ENCODE results near the gene KCNJ9. TPM values are rescaled to one million over a fixed set of nuclear protein-coding genes. Genes with fewer than 3 reads are reported as not detected.

KCNJ9 gene
- total RNA-seq, 1 experiment from 2014 or later, result 0.09 TPM

DNA sequence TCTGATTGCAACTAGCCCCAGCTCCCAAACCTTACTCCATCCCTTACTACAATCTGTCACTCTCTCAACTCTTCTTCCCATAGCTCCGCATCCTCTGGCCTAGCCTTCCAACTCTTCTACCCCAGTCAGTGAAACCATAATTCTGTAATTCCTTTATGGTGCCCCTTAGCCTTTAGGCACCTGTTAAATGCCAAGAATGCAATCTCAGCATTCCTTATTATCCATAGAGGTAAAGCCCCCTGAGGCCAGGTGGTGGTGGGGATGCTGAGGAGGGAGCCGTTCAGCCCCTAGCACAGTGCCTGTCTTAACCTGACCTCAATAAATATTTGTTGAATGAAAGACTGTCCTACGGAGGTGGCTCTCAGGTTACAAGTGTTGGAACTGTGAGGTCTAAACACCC, 48.2 kb downstream of the KCNJ9 start:
- TF ChIP-seq, protein P1, sequence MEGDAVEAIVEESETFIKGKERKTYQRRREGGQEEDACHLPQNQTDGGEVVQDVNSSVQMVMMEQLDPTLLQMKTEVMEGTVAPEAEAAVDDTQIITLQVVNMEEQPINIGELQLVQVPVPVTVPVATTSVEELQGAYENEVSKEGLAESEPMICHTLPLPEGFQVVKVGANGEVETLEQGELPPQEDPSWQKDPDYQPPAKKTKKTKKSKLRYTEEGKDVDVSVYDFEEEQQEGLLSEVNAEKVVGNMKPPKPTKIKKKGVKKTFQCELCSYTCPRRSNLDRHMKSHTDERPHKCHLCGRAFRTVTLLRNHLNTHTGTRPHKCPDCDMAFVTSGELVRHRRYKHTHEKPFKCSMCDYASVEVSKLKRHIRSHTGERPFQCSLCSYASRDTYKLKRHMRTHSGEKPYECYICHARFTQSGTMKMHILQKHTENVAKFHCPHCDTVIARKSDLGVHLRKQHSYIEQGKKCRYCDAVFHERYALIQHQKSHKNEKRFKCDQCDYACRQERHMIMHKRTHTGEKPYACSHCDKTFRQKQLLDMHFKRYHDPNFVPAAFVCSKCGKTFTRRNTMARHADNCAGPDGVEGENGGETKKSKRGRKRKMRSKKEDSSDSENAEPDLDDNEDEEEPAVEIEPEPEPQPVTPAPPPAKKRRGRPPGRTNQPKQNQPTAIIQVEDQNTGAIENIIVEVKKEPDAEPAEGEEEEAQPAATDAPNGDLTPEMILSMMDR (conservative IDR thresholded peaks at IDR 0.05), result no peak
- Histone ChIP-seq H3K27ac (ENCODE audit: insufficient read length, low read depth, low read length) (no peak overlapping the region), H2BK120ac (ENCODE audit: low read depth, low read length, poor library complexity, severe bottlenecking) (no peak overlapping the region), H3K23ac (ENCODE audit: insufficient read length, low read depth, low read length) (no peak overlapping the region), H2BK5ac (ENCODE audit: insufficient read length, low read length) (no peak overlapping the region), H3K4me2 (ENCODE audit: insufficient read depth, insufficient read length, low read length) (no peak overlapping the region), H2AFZ (ENCODE audit: low read length) (no peak overlapping the region), H3K14ac (ENCODE audit: insufficient read depth, low read length) (no peak overlapping the region), H3K23me2 (ENCODE audit: insufficient read length, low read depth, low read length, poor library complexity, severe bottlenecking) (no peaks in the 10 kb centered on the region), H3K56ac (ENCODE audit: insufficient read length, low read depth, low read length) (no peak overlapping the region), H3T11ph (ENCODE audit: low read length) (no peak overlapping the region), H3K9me3 (ENCODE audit: control insufficient read depth, low read depth, low read length) (no peaks in the 10 kb centered on the region), H4K8ac (replicated peaks; ENCODE audit: insufficient read length, low read depth, low read length) (no peak overlapping the region), H4K20me1 (ENCODE audit: control insufficient read depth, insufficient read depth, insufficient read length) (no peaks in the 10 kb centered on the region), H3K9ac (ENCODE audit: extremely low read depth, insufficient read length, low read length) (no peak overlapping the region), H2BK15ac (ENCODE audit: low read depth, low read length) (no peak overlapping the region), H3K79me2 (ENCODE audit: insufficient read depth, low read length) (no peaks in the 10 kb centered on the region), H3K27me3 (ENCODE audit: insufficient read depth, low read length) (no peaks in the 10 kb centered on the region), H4K5ac (ENCODE audit: insufficient read length, low read depth, low read length) (no peak overlapping the region), H2AK5ac (ENCODE audit: insufficient read length, low read length) (no peak overlapping the region), H3K4ac (ENCODE audit: low read depth, low read length) (no peak overlapping the region), H2BK20ac (ENCODE audit: low read depth, low read length, poor library complexity, severe bottlenecking) (no peak overlapping the region), H3K79me1 (ENCODE audit: insufficient read depth, low read depth, low read length, poor library complexity, severe bottlenecking) (no peaks in the 10 kb centered on the region), H3K4me1 (ENCODE audit: insufficient read depth, low read length) (no peaks in the 10 kb centered on the region; the same call in 1 of the 2 replicates), H4K91ac (ENCODE audit: insufficient read length, low read depth, low read length) (no peak overlapping the region), H3K18ac (ENCODE audit: insufficient read length, low read depth, low read length) (no peak overlapping the region), H2BK12ac (ENCODE audit: insufficient read length, low read depth, low read length) (no peak overlapping the region)
- Mint-ChIP-seq H3K9me3 (no peaks in the 10 kb centered on the region), H3K27ac (no peak overlapping the region), H3K4me3 (no peak overlapping the region), H3K27me3 (ENCODE audit: low read depth) (peaks cover 2% of the 10 kb centered on the region), H3K36me3 (ENCODE audit: insufficient read depth in 1 of 3, low read depth in 3 of 3) (peaks cover 0 to 69% (median 68%) of the 10 kb centered on the region in 3 experiments; a peak in 5 of 7 replicates), H3K4me1 (peaks cover 5 to 6% of the 10 kb centered on the region in 2 experiments)
- WGBS (ENCODE audit: extremely low coverage, insufficient read length, low lambda C conversion rate), result no CpG with 5 or more reads among the region's 3 CpGs
- DNase-seq, result no peak
